Fibroblast of pulmonary artery (primary cell): ENCODE data around the gene SPOP.
"Not testable (repeated sequence)": the region's sequence is repeated elsewhere in the genome, so short reads cannot be mapped to it uniquely, and the experiment has no call there.

ENCODE experiments used
- DNase-seq: peaks from one replicate; pipeline ENCODE4 v3.0.0-alpha.2; 2010; ENCODE audit warnings: low read depth
- H3K4me3 ChIP-seq: replicated peaks from 2 replicates; pipeline ENCODE4 v1.5.1; 2011; ENCODE audit warnings: low read depth, mild to moderate bottlenecking, control low read depth, low read length, moderate library complexity
- TF ChIP-seq, protein P1 (sequence below): IDR thresholded peaks from 2 replicates; pipeline ENCODE4 v1.5.1; 2011; ENCODE audit warnings: mild to moderate bottlenecking, control low read depth, low read length, inconsistent platforms; ENCODE audit errors: missing control alignments

SPOP gene

DNA sequence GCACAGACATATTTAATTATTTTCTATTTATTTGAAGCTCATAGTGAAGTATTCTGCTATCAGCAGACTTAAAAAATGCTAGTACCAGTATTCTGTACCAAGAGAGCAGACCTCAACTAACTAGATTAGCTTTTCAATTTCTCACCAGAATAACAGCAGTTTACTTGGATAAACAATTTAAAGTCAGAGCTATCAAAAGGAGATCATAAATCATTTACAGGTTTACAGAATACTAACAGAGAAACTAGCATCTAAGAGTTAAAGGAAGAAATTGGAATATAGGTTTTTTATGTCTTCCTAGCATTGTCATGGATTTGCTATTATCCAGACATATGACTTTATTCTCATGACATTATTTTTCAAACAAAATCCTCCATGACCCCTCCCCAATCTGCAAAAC lies 3.4 kb downstream of the SPOP start:
- TF ChIP-seq, protein P1, sequence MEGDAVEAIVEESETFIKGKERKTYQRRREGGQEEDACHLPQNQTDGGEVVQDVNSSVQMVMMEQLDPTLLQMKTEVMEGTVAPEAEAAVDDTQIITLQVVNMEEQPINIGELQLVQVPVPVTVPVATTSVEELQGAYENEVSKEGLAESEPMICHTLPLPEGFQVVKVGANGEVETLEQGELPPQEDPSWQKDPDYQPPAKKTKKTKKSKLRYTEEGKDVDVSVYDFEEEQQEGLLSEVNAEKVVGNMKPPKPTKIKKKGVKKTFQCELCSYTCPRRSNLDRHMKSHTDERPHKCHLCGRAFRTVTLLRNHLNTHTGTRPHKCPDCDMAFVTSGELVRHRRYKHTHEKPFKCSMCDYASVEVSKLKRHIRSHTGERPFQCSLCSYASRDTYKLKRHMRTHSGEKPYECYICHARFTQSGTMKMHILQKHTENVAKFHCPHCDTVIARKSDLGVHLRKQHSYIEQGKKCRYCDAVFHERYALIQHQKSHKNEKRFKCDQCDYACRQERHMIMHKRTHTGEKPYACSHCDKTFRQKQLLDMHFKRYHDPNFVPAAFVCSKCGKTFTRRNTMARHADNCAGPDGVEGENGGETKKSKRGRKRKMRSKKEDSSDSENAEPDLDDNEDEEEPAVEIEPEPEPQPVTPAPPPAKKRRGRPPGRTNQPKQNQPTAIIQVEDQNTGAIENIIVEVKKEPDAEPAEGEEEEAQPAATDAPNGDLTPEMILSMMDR = no peak
- H3K4me3 ChIP-seq = no peak overlapping the region
- DNase-seq = no peak

DNA sequence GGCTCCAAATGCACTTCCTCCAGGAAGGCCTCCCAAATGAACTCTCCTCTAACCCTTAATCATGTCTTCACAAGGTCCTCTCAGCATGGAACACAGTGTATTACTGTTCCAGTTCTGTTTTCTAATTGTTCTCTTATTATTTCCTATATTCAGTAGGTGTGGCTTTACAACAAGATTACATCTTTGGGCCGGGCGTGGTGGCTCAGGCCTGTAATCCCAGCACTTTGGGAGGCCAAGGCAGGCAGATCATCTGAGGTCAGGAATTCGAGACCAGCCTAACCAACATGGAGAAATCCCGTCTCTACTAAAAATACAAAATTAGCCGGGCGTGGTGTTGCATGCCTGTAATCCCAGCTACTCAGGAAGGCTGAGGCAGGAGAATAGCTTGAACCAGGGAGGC lies 4.2 kb downstream of the SPOP start:
- H3K4me3 ChIP-seq, DNase-seq: not testable (repeated sequence)

DNA sequence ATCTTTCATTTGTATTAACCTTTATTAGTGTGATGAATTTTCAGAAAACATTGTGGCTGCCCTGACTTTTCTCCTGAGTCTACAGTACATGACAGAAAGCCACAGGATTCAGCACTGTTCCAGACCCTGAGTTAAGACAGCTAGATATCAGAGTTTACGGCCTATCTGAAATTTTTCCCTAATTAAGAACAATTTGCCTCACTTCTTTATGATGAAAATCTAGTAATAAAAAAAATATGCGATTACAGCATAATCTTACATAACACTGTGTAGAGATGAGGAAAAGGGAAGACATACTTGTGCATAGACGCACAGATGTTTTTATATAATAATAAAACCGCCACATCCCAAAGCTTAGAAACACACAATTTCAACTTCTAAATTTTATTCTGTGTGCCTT lies 7.3 kb downstream of the SPOP start:
- DNase-seq = no peak
- TF ChIP-seq, protein P1 = no peak
- no peak overlapping the region for H3K4me3 ChIP-seq

DNA sequence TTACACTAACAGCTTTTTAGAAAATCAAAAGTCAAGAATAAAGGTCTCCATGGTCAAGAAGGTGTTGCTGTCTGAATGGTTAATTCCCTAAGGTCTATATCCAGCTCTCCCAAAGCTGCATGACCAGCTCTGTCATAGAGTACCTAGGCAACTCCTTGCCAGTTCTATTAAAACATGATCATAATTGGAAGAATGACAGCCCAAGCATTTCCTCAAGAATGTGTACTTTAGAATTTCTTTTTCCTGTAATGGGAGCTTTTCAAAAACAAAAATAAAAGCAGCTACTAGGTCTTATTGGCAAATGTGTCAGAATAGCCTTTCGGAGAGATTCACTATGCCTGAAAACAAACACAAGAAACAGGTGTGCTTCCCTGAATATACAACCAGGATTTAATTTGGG lies 7.9 kb downstream of the SPOP start:
- no peak for DNase-seq
- TF ChIP-seq, protein P1 = no peak
- no peak overlapping the region for H3K4me3 ChIP-seq

DNA sequence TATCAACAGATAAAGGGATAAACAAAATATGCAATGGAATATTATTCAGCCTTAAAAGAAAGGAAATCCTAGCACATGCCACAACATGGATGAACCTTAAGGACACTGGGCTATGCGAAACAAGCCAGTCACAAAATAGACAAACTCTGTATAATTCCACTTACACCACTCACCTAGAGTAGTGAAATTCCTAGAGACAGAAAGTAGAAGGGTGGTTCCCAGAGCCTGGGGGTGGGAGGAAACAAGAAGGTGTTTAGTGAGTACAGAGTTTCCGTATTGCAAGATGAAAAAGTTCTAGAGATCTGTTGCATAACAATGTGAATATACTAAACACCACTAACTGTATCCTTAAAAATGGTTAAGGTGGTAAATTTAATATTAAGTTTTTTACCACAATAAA lies 10.0 kb downstream of the SPOP start:
- TF ChIP-seq, protein P1 = no peak
- H3K4me3 ChIP-seq = no peak overlapping the region
- no peak for DNase-seq

DNA sequence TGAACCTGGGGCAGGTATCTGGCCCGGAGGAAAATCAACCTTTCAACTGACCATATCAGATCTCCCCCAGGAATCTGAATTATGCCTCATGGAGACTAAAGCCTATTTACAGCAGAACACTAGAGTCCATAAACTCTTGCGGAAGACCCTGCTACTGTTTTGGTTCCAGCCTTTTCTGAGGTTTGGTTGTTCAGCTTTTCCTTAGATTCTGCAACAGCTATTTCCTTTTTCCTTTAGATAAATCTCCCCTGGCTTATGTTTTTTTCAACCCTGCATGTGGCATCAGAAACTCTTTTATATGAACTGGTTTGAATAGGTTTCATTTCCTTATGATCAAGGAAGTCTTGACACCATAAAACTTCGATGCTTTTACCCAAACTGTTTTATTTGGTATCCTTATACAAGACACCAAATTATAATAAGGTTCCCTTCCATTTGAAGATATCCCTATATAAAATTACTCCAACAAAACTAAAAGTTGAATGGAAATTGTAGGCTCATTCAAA lies 13.1 kb downstream of the SPOP start:
- TF ChIP-seq, protein P1 = no peak

DNA sequence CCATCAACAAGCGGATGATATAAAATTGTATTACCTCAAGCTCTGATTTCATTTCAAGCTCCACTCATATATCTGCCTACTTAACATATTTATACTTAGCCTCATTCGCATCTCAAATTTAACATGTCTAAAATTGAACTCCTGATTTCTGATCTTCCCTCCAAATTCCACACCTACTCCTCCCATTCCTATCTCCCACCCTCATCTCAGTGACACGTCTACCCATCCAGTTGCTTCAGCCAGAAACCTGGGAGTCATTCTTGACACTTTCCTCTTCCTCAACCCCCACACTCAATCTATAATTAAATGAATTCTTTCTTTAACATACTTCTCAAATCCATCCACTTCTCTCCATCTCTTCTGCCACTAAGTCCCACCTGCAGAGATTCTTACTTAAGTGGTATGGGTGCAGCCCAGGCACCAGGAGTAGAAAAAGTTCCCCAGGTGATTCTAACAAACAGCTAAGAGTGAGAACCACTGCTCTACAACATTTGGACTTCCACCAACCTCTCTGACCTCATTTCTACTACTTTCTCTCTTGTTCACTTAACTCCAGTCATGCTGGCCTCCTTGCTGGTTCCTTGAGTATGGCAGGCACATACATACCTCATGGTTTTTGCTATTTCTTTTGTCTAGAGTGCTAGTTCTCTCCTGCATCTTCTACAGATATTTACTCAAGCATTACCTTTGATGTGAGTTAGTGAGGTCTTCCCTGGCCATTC lies 18.1 kb downstream of the SPOP start:
- DNase-seq = no peak
- no peak overlapping the region for H3K4me3 ChIP-seq
- TF ChIP-seq, protein P1 = no peak

More for the DNA sequence above, 13.1 kb downstream of the SPOP start:
- DNase-seq = no peak
- no peak overlapping the region for H3K4me3 ChIP-seq
